ENCODE data around the gene GP9.
"Not testable (repeated sequence)": the region's sequence is repeated elsewhere in the genome, so short reads cannot be mapped to it uniquely, and the experiment has no call there.

Gene GP9

DNA sequence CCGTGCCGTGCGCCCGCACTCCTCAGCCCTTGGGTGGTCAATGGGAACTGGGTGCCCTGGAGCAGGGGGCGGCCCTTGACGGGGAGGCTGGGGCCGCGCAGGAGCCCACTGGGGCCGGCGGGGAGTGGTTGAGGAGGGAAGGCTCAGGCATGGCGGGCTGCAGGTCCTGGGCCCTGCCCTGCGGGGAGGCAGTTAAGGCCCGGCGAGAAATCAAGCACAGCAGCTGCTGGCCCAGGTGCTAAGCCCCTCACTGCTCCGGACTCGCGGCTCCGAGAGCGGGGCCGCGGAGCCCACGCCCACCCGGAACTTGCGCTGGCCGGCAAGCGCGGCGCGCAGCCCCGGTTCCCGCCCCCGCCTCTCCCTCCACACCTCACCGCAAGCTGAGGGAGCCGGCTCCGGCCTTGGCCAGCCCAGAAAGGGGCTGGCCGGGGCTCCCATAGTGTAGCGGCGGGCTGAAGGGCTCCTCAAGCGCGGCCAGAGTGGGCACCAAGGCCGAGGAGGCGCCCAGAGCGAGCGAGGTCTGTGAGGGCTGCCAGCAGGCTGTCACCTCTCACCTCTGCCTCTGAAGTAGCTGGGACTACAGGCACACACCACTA lies 7.8 kb downstream of the GP9 start:
- TF ChIP-seq, protein P1, sequence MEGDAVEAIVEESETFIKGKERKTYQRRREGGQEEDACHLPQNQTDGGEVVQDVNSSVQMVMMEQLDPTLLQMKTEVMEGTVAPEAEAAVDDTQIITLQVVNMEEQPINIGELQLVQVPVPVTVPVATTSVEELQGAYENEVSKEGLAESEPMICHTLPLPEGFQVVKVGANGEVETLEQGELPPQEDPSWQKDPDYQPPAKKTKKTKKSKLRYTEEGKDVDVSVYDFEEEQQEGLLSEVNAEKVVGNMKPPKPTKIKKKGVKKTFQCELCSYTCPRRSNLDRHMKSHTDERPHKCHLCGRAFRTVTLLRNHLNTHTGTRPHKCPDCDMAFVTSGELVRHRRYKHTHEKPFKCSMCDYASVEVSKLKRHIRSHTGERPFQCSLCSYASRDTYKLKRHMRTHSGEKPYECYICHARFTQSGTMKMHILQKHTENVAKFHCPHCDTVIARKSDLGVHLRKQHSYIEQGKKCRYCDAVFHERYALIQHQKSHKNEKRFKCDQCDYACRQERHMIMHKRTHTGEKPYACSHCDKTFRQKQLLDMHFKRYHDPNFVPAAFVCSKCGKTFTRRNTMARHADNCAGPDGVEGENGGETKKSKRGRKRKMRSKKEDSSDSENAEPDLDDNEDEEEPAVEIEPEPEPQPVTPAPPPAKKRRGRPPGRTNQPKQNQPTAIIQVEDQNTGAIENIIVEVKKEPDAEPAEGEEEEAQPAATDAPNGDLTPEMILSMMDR (conservative IDR thresholded peaks at IDR 0.05; ENCODE audit: control insufficient read depth, insufficient read depth, low read depth, low read length): no peak
- H3K4me3 ChIP-seq (ENCODE audit: control insufficient read depth, low read depth, low read length): peak overlapping the region; percentile 24
- no peak for DNase-seq (ENCODE audit: low read depth)

DNA sequence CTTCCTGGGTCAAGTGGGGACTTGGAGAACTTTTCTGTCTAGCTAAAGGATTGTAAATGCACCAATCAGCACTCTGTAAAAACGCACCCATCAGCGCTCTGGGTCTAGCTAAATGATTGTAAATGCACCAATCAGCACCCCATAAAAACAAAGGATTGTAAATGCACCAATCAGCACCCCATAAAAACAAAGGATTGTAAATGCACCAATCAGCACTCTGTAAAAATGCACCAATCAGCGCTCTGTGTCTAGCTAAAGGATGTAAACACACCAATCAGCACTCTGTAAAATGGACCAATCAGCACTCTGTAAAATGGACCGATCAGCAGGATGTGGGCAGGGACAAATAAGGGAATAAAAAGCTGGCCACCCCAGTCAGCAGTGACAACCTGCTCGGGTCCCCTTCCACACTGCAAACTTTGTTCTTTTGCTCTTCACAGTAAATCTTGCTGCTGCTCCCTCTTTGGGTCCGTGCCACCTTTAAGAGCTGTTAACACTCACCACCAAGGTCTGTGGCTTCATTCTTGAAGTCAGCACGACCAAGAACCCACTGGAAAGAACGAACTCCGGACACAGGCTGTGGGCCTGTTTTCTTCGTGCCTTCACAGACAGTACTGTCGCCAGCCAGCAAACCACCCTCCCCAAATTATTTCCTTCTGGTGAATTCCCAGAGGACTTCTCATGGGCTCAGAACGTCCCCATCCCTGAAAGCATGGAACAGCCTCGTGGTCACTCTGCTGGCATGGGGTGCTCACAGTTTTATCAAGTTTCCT lies 8.9 kb downstream of the GP9 start:
- DNase-seq (ENCODE audit: low read depth): not testable (repeated sequence)

DNA sequence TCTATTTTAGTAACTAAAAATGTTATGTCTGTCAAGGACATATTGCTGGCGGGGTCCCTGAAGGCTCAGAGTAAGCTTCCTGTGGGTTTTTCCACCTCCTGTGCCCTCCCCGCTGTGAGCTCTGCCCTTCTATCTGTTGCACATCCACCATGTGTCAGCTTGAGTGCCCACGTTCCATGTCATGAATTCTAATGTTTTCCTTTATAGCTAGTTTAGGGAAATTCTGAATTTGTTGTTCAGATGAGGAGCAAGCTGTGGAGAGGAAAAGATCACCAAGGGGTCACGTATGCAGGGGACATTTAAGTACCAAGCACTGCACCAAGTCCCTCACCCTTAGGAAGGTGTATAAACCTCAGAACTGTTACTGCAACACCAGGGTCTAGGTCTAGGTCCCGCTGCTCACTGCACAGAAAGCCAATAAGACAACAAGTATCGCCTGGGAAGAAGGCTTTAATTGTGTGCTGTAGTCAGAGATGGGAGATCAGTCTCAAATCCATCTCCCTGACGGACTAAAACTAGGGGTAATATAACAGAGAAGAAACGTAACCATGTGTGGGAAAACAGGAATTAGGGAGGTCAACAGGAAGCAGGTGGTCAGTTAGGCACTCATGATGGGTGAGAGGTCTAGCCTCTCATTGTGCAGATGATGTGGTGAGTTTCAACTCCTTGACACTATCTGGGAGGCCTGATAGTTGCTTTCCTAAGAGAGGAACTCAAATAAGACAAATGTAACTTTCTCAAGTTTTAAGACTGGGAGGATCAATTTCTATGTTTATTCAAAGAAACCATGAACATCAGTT lies 9.7 kb downstream of the GP9 start:
- no peak overlapping the region for H3K4me3 ChIP-seq (ENCODE audit: control insufficient read depth, low read depth, low read length)
- TF ChIP-seq, protein P1 (conservative IDR thresholded peaks at IDR 0.05; ENCODE audit: control insufficient read depth, insufficient read depth, low read depth, low read length): no peak
- DNase-seq (ENCODE audit: low read depth): no peak

More for the DNA sequence above, 8.9 kb downstream of the GP9 start:
- not testable (repeated sequence) for H3K4me3 ChIP-seq (ENCODE audit: control insufficient read depth, low read depth, low read length)

GRCh38 chr3:129077222-129077621 lies 16.6 kb downstream of the GP9 start:
- TF ChIP-seq, protein P1 (conservative IDR thresholded peaks at IDR 0.05; ENCODE audit: control insufficient read depth, insufficient read depth, low read depth, low read length): no peak
- H3K4me3 ChIP-seq (ENCODE audit: control insufficient read depth, low read depth, low read length): no peak overlapping the region
- peak; percentile 33 for DNase-seq (ENCODE audit: low read depth)

DNA sequence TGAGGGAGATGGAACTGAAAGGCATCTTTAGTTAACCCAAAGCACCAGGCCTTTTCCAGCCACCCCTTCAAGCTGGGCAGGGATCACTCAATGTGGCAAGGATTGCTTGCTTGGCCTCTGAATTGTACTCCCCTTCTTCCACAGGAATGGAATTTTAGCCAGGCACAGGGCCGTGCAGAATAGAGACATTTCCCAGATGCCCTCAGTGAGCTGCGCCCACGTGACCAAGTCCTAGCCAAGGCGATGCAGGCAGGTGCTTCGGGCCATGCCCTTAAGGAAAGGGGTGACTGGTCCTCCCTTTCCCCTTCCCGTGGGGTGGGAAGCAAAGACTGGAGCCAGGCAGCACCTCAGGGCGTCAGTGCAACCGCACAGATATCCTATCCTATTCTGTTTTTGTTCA lies 17.9 kb downstream of the GP9 start:
- TF ChIP-seq, protein P1 (conservative IDR thresholded peaks at IDR 0.05; ENCODE audit: control insufficient read depth, insufficient read depth, low read depth, low read length): no peak
- DNase-seq (ENCODE audit: low read depth): no peak
- H3K4me3 ChIP-seq (ENCODE audit: control insufficient read depth, low read depth, low read length): no peak overlapping the region

DNA sequence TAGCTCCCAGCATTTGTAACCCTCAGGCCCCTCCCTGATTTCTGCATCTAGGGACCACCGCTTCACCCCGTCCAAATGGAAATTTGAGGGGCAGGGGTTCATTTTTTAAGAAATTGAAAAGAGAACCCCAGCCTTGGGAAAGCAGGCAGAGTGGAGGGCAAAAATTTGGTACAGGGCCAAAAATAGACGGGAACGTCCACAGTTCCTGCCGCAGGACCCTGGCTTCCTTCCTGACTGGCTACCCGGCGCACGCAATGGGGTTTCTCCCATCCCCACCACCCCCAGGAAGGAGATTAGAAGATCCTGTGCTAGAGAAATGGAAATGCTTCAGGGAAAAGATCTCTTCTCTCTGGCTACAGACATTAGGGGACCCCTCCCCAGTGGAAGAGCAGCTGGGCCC lies 20.9 kb downstream of the GP9 start:
- TF ChIP-seq, protein P1 (conservative IDR thresholded peaks at IDR 0.05; ENCODE audit: control insufficient read depth, insufficient read depth, low read depth, low read length): no peak
- DNase-seq (ENCODE audit: low read depth): no peak
- no peak overlapping the region for H3K4me3 ChIP-seq (ENCODE audit: control insufficient read depth, low read depth, low read length)

- no peak overlapping the region for H3K4me3 ChIP-seq (ENCODE audit: control insufficient read depth, low read depth, low read length)
- TF ChIP-seq, protein P1 (conservative IDR thresholded peaks at IDR 0.05; ENCODE audit: control insufficient read depth, insufficient read depth, low read depth, low read length): no peak
- no peak for DNase-seq (ENCODE audit: low read depth)
Observed at GRCh38 chr3:129082026-129082425, 21.4 kb downstream of the GP9 start.
